ENCODE data around the gene GIPC2.
"Not testable (repeated sequence)": the region's sequence is repeated elsewhere in the genome, so short reads cannot be mapped to it uniquely, and the experiment has no call there.

The GIPC2 gene

DNA sequence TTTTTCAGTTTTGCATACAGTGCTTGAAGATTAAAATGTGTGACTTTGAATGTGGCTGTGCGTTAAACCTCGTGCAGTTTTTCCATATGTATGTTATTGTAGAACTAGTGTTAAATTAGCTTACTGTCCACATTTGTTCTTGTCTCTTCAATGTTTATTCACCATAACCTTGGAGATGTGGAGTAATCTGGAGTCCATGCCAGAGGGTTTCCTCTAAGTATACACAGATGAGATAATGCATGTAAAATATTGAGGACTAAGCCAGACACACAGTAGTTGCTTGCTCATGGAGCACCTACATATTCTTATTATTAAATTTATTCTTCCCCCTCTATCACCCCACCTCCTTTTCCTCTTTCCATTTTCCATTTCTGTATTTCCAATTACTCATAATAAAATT is 7.7 kb upstream of the GIPC2 start:
- DNase-seq, result no peak

DNA sequence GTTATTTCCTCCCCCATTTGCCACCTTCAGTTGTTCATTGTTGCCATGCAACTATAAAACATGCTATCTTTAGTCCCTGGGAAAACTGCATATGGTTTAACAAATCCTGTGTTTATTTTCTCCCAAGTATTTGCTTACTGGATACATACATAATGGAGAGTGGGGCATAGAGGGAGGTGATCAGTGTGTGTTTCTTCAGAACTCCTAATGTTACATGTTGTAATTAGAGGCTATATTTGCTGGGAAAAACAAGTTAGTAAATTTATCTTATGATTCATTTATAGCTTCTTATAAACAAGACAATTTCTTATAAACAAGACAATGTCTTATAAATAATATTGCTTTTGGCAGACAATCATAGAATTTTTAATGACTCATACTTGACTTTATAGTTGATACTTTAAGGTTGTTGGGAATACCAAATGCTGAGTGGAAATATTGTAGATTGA is 7.3 kb upstream of the GIPC2 start:
- DNase-seq, result no peak

DNA sequence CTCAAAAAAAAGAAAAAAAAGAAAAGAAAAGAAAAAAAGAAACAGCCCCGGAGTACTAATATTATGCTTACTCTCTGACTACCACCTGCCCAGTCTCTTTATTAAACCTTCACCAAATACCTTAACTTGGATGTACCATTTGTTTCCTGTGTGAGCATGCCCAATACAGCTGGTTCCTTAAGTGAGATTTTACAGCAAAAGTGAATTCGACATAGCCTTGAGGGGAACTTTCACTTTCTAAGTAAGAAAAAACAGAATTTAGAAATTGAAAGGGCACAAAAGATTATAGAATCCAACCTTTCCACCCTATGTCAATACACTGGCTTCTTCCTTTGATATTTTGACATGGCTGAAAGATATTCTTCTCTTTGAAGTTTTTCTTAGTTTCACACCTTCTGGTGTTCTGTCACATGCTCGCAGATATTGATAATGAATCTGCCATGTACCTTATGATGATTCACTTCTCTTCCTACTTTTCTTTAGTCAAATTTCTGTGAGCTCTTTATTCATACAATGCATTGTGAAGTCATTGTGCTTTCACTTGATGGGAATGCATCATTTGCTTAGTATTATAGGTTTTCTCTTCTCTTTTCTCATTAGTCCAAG is 5.2 kb upstream of the GIPC2 start:
- no peak for DNase-seq

DNA sequence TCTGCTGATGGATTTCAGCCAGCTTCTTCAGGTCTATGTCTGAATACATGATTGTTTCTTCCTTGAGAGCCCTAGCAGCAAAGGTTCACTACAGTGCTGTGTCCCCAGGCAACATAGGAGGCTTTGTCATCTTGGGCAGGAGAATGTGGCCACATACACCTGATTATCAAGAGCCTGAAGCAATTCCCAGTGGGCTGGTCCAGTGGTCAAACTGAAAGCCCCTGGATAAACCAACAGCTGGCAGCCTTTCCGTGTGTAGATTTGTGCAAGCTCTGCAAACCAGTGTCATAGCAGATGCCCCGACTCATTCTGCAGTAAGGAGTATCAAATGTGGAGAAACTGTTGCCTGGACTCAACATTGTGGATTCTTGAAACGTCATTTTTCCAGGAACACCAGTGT is 2.3 kb upstream of the GIPC2 start:
- DNase-seq, result no peak

DNA sequence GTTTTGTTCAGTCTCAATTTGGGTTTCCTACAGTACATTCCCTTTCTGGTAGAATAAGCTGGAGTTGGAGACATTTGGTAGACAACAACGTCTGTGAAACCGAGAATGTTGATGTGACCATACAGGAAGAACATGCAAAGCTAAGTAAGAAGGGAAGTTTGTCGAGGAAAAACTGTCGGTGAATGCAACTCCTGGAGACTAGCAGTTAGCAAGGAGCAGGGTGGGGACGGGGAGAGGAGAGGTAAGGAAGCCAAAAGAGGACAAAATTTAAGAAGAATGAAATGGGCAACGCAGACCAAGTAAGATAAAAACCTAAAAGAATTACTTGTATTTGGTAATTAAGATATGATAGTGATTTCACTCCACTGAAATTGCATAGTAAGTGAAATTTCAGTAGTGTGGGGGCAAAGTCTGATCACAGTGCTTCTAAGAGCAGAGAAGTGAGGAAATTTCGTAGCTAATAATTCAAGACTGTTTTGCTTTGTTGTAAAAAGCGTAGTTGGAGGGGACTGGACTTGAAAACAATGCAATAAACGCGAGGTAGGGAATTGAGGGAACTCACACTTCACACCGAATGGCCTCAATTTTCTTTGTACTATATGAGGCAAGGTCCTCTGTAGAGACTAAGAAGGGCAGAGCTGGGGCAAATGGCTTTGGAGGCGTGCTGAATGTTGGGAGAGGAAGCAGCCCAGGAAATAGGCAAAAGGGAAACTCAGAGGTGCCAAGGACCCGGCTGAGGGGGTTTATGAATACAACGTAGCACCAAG is 787 bp upstream of the GIPC2 start:
- no peak for DNase-seq

DNA sequence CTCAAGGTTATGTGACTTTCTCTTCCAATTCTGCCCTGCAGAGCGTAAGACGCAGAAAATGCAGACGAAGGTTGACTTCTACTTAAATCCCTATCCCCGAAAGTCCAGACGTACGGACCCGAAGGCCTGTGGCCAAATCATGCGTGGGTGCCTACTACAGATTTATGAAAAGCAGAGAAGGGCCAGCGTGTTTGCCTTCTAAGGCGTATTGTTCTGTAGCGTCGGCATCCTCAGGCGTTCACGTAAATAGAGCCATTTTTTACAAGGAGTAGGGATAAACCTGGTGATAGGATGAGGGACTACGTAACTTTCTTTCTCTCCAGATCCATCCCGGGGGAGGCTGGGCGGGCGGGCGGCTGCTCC is 222 bp upstream of the GIPC2 start:
- no peak for DNase-seq

DNA sequence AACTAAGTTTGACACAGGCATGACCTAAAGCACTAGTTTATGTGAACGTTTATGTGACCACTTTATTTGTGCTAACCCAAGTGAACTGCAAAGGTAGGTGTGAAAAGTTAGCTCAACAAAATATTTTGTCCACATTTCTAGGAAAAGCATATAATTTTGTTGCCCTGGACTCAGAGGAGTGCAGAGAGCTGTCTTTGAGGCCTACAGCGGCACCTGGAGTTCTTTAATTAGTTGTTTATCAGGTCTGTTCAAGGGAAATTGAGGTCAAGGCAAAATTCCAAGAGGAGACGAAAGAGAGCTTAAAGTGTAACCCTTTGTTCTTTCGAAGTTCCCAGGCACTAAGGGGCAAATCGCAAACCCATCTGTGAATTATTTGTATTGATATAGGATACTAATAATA is 1.3 kb downstream of the GIPC2 start:
- DNase-seq, result no peak

DNA sequence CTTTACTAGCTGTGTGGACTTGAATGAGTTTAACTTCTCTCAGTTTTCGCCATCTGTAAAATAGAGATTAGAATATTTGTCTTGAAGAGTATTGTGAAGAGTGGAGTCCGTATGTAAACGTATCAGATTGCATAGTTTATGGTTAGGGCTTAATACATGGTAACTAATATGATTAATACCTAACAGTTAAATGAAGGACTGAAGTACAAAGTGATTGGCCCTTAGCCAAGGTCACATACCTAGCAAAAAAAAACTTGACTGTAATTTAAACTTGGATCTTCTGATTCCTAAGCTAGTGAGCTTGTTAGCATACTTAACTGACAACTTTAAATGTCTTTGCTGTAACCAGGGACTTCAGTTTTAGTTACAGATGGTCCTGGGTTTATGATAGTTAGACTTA is 1.9 kb downstream of the GIPC2 start:
- no peak for DNase-seq

DNA sequence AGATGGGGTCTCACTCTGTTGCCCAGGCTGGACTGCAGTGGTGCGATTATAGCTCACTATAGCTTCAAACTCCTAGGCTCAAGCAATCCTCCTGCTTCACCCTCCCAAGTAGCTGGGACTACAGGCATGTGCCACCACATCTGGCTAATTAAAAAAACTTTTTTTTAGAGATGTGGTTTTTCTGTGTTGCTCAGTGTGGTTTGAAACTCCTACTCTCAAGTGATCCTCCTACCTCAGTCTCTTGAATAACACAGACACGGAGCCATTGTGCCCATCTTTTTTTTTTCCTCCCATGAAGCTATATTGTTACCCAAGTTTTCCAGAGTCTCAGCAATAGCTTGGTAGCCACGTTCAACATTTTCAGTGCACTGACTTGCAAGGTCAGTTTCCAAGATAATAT is 2.7 kb downstream of the GIPC2 start:
- no peak for DNase-seq

DNA sequence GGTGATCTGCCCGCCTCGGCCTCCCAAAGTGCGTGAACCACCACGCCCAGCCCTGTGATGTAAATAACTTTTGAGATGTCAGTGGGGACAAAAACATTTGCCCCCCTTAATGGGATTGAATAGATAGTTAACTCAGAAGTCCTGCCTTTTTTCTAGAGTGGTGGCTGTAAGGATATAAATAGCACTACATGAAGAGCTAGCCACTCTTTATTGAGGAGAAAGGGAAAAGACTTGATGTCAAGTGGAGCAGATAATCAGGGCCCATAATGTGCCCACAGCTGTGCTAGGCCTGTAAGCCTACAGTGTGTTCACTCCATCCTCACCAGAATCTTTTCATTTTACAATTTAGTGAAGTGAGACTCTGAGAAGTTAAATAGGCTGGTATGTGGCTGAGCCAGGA is 3.6 kb downstream of the GIPC2 start:
- DNase-seq, result no peak

DNA sequence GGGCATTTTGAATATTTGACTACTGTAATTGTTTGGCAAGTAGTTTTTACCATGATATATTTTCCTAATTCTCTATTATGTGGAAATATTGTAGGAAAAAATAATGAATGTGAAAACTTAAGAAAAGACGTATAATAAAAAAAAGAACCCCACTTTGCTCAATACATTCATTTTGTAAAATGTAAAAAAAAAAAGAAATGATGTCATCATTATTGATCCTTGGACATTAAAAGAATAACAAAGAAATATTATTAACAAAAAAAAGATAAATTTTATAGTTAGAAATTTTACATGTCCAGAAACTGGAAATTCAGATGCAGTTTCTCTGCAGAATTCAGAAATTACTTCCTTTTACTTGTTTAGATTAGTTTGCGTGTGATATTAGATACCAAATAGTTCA is 5.2 kb downstream of the GIPC2 start:
- DNase-seq, result no peak

DNA sequence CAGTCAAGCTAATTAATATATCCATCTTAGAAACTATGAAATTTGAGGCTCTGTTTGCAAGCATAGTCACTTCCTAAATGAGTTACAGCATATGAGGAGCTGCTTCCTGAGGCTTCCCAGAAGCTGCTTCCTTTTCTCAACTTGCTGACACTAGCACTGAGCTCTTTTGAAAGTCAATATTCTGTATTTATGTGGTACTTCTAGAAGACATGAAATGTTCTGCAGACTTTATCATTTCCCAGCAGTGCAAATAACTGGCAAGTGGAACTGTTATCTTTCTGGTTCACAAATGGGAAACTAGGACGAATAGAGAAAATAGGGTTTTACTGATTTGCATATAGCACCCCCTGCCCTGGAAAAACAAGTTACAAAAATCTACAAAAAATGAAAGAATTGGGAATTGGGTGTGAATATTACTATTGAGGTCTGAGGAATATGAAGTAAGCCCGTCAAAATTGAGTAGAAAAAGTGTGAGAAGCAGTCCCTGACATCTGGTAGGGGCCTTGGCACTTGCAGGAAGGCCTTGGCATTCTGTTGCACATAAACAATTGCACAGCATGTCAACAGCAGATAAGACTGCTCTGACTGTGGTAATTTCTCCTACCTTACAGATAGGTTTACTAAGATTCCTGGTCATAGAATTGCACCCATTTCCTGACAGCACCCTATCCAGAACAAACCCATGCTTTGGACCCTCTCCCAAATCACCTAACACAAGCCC is 7.1 kb downstream of the GIPC2 start:
- DNase-seq, result no peak

DNA sequence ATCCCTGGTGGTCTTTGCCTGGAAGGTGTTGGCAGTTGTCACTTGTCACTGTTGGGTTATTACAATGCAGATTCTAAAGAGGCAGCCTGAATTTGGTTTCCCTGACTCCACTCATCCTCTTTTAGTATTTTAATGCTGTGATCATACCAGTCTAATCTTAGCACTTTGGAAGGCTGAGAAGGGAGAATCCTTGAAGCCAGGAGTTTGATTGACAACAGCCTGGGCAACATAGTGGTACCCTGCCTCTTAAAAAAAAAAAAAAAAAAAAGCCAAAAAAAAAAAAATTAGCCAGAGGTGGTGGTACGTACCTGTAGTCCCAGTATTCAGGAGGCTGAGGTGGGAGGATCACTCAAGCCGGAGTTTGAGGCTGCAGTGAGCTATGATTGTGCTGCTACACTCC is 7.7 kb downstream of the GIPC2 start:
- DNase-seq, result no peak

DNA sequence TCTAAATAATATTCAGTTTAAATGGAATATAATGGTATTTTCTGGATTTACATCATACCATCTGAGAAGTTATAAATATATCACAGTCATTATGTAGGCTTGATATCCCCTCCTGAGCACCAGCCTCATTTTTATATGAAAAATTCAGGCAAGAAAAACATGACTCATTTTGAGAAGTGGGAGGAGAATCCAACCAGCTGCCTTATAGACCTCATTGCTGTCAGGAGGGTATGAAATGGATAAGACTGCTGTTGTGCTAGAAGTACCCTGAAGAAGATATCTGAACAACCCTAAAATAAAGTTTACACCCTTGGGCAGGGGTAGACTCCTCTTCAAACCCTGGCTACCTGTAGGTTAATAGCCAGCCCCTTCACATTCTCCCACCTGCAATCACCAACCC is 8.8 kb downstream of the GIPC2 start:
- DNase-seq, result no peak

DNA sequence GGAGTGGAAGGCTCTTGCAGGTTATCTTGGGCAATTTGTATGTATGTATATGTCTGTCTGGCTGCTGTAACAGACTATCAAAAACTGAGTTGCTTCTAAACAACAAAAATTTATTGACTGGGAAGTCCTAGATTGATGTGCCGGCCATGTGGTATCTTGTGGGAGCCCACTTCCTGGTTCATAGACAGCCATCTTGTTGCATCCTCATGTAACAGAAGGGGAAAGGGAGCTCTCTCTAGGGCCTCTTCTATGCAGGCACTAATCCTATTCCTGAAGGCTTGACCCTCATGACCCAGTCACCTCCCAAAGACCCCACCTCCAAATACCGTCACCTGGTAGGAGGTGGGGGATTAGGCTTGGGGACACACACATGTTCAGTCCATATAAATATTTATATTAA is 9.2 kb downstream of the GIPC2 start:
- no peak for DNase-seq

DNA sequence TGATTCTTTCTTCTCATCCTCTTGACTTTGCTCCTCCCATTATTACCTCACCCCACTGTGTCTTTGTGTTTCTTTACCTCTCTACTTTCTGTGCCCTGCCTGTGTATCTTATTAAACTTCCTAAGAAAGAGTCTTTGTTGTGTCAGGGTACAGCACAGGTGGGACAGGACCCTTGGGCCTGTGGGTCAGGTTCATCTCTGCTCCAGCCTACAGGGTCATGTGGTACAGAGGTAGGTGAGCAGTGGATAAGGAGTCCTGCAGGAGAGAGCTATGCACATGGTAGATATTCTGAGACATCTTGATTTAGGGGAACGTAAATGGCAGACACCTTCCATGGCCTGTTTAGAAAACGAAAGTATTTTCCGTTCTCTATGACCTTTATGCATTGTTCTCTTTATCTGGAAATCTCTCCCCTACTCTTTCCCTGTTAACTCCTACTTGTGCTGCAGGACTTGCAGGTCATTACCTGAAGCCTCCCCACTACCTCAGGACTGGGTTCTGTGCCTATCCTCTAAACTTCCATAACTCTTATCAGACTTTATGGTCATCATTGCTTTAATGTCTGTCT is 9.9 kb downstream of the GIPC2 start:
- no peak for DNase-seq

DNA sequence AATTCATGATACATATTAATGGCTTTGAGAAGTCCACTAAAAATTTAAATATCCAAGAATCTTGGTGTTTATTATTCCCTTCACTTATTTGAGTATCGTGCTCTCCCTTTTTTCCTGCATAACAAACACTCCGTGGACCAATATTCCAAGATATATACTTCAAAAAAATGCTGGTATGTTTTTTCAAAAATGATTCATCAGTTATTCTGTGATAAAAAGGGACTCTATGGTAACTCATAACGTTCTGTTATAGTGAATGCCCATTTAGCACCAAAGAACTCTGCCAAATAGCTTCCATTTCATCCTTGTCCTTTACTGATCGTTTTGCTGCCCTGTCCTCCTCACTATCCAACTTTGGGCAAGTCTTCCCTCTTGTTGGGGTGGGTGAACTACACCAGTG is 12.9 kb downstream of the GIPC2 start:
- DNase-seq, result no peak

DNA sequence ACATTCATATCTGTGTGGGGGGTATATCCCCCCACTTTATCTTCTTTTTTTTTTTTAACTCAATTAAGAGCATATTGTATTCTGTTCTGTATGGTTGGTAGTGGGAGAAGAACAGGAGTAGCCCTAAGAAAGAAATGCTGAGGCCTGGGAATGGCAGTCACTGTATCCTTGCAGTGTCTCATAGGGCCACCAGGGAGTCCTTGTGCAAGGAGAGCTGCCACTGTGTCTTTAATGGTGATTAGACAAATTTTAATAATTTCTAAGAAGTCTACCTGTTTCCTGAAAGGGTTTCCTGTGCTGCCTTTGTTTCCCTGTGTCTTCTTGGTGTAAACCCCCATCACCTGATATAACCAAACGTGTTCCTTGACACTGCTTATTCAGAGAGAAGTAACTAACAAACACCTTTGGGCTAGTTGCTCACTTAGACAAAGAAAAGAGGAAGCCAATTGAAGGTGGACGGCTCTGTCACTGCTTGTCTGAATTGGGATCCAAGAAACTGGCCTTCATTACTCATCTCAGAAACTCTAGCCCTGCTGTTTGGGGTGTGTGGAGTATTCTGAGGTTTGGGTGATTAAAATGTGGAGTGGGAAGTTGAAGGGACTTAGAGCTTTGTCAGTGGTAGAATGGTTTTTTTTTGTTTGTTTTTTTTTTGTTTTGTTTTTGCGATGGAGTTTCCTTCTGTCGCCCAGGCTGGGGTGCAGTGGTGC is 15.2 kb downstream of the GIPC2 start:
- no peak for DNase-seq

DNA sequence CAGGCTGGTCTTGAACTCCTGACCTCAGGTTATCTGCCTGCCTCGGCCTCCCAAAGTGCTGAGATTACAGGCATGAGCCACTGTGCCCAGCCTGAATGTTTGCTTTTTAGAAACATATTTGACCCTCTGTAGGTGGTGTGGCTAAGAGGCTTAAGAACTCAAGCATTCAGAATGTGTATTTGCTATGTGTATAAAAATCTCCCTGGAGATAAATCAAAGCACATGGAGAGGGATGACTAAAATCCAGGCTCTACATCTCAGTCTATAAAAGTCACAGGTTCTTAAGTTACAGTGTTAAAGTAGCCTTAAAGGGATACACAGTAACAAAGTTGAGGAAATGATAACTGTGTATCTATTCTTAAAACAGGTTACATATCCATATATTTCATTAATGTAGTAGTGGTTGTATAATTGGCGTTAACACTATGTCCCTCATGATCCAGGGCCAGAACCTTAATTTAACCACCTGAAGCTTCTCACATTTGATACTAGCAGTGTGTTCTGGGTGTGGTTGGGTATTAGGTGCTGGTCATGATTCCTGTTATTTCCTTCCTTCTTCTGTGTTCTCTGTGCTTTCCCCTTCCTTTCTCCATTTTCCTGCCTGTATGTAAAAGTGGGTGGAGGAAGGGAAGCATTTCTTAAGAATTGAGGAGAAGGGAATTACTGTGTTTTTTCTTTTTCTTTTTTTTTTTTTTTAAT is 16.2 kb downstream of the GIPC2 start:
- DNase-seq, result no peak

DNA sequence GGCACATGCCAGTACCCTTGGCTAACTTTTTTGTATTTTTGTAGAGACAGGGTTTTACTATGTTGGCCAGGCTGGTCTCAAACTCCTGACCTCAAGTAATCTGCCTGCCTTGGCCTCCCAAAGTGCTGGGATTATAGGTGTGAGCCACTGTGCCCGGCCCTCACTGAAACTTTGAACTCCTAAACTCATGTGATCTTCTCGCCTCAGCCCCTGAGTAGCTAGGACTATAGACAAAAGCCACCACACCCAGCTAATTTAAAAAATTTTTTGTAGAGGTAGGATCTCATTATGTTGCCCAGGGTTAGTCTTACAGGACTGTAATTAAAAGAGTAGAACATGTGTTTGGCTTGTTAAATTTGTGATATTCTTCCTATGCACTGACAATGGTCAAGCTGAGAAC is 19.1 kb downstream of the GIPC2 start:
- DNase-seq, result not testable (repeated sequence)

DNA sequence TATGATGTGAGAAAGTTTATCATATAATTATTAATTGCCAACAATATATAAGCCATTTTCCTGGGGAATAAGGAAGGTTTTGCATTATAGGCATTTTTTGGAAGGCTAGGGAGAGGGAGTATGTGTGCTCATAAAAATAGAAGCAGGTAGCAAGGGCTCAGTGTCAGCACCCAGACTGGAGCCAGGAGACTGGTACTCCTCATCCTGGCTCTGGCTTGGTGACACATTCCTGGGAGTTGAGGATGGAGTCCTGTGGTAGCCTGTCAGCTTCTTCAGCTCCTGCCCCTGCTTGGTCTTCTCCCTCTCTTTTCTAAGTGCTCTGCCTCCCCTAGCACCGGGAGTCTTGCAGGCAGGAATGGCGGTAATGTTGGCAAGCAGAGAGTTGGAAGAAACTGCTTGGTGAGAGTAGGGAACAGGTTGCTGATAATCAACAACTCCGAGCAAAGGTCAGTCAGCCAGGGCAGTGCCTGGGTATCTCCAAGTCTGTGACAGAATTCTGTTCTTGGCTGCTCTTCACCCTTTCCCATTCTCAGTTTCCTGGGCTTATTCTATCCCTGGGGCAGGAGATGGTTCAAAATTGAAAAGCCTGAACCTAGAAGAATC is 23.0 kb downstream of the GIPC2 start:
- DNase-seq, result no peak

DNA sequence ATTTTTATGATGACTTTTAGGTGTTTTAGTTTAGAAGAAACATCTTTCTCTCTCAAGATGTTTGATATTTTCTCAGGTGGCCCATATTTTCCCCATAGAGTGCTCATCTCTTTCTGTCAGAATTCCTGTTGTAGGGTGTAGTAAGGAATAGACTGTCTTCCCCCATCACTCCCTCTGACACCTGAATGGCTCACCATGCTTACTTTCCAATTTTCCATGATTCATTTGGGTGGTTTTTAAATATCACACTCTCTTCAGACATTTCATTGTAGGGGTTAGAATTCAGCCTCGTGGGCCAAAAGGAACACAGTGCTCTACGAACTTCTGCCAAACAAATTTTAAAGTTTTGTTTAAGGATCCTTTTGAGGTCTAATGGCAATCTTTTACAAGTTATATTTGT is 24.0 kb downstream of the GIPC2 start:
- DNase-seq, result no peak

Data from activated CD4-positive, alpha-beta T cell treated with anti-CD3 and anti-CD28 coated beads for 1 hour (primary cell).